Prostate gland (tissue), 2 donors: ENCODE measurements around the gene USP35. TPM values are rescaled to one million over a fixed set of nuclear protein-coding genes. Genes with fewer than 3 reads are reported as not detected.

Experiments used
- DNase-seq: peaks from one replicate; pipeline ENCODE4 v3.0.0-alpha.2; 2019; ENCODE audit warnings: low spot score
- H3K27ac ChIP-seq, 2 donors: fragments of 200-600 bp; sonication (generic); 2 replicates each; pipeline ENCODE4 v1.5.1; 2017 to 2019
- H3K27me3 ChIP-seq: fragments of 200-600 bp; sonication (generic); replicated peaks from 2 replicates; pipeline ENCODE4 v1.5.1; 2019; ENCODE audit not compliant: insufficient read depth
- H3K36me3 ChIP-seq, 2 donors: fragments of 200-600 bp; sonication (generic); 1 replicate in 1 of 2; 2 replicates in 1 of 2; pipeline versions ENCODE4 v1.5.1 to v1.8.1; 2017 to 2019
- H3K4me1 ChIP-seq: fragments of 200-600 bp; sonication (generic); replicated peaks from 2 replicates; pipeline ENCODE4 v1.5.1; 2019
- H3K4me3 ChIP-seq, 2 donors: fragments of 200-600 bp; sonication (generic); 2 replicates each; pipeline ENCODE4 v1.5.1; 2017 to 2019
- H3K9me3 ChIP-seq: fragments of 200-600 bp; sonication (generic); 2 replicates; pipeline ENCODE4 v1.5.1; 2017
- CTCF ChIP-seq, 4 experiments: fragments of 200-600 bp in 2 of 4; fragments of 450-650 bp in 2 of 4; sonication (generic) in 2 of 4; IDR thresholded peaks; 1 replicate in 3 of 4; 2 replicates in 1 of 4; pipeline ENCODE4 v1.5.1; 2016 to 2019; ENCODE audit warnings: antibody characterized with exemption in 4 of 4, mild to moderate bottlenecking in 2 of 4, moderate library complexity in 2 of 4
- POLR2A ChIP-seq: fragments of 450-650 bp; IDR thresholded peaks from one replicate; pipeline ENCODE4 v1.6.1; 2016; ENCODE audit warnings: antibody characterized with exemption, mild to moderate bottlenecking
- POLR2AphosphoS5 ChIP-seq: sonication (generic); formaldehyde crosslinking; IDR thresholded peaks from one replicate; pipeline ENCODE4 v1.6.1; 2017; ENCODE audit warnings: antibody characterized with exemption
- WGBS: methylation state at CpG from one replicate; pipeline ENCODE4 v1.1.5; 2018; 5-methylcytosine and 5-hydroxymethylcytosine counted together
- intact Hi-C: fragments of 100-400 bp; cut with DNase I; formaldehyde crosslinking; loops from one replicate; pipeline ENCODE4 v1.14.2; 2022
- total RNA-seq, 2 donors: library from RNA; depleted of rRNA; stranded (reverse); fragments of >200 nt; gene quantifications; one replicate each; pipeline ENCODE4 v1.1.0, GENCODE V29; 2016

The USP35 gene
- total RNA-seq, 2 donors from 2014 or later: 3.4 to 13.6 TPM

- H3K4me1 ChIP-seq: no peaks in the 10 kb centered on the region
- DNase-seq: no peak
- no peaks in the 10 kb centered on the region for H3K36me3 ChIP-seq
- no peak overlapping the region for H3K4me3 ChIP-seq
- WGBS: 91% methylated on average over 10 of the region's 10 CpGs
- no peaks in the 10 kb centered on the region for H3K9me3 ChIP-seq
- TF ChIP-seq POLR2A: no peak
- no peak for TF ChIP-seq CTCF (IDR thresholded peaks at IDR 0.05)
- TF ChIP-seq POLR2AphosphoS5: no peak
- intact Hi-C loops: no loop called here
- no peak overlapping the region for H3K27ac ChIP-seq
- H3K27me3 ChIP-seq: no peaks in the 10 kb centered on the region
Observed at GRCh38 chr11:78176605-78177141, 12.0 kb upstream of the USP35 start.

- Histone ChIP-seq H3K27ac (no peak overlapping the region), H3K27me3 (no peaks in the 10 kb centered on the region), H3K36me3 (no peaks in the 10 kb centered on the region), H3K4me1 (no peaks in the 10 kb centered on the region), H3K4me3 (no peak overlapping the region), H3K9me3 (no peaks in the 10 kb centered on the region)
- intact Hi-C loops: no loop called here
- 91% methylated on average over 7 of the region's 7 CpGs for WGBS
- TF ChIP-seq POLR2A (no peak), CTCF (IDR thresholded peaks at IDR 0.05) (no peak), POLR2AphosphoS5 (no peak)
- DNase-seq: no peak
Observed at GRCh38 chr11:78177216-78177615, 11.5 kb upstream of the USP35 start.

- Histone ChIP-seq H3K4me3 (no peak overlapping the region), H3K36me3 (no peaks in the 10 kb centered on the region), H3K4me1 (no peaks in the 10 kb centered on the region), H3K27me3 (no peaks in the 10 kb centered on the region), H3K9me3 (no peaks in the 10 kb centered on the region), H3K27ac (no peak overlapping the region)
- WGBS: 90% methylated on average over 7 of the region's 7 CpGs
- intact Hi-C loops: no loop called here
- no peak for TF ChIP-seq CTCF (IDR thresholded peaks at IDR 0.05)
- no peak for TF ChIP-seq POLR2A
- TF ChIP-seq POLR2AphosphoS5: no peak
- no peak for DNase-seq
Observed at GRCh38 chr11:78179459-78180071, 9.2 kb upstream of the USP35 start.

- no peaks in the 10 kb centered on the region for H3K4me1 ChIP-seq
- intact Hi-C loops: no loop called here
- no peak for DNase-seq
- no peaks in the 10 kb centered on the region for H3K9me3 ChIP-seq
- no peak overlapping the region for H3K4me3 ChIP-seq
- H3K27me3 ChIP-seq: no peaks in the 10 kb centered on the region
- 87% methylated on average over 4 of the region's 4 CpGs for WGBS
- TF ChIP-seq CTCF (IDR thresholded peaks at IDR 0.05) (no peak), POLR2A (no peak), POLR2AphosphoS5 (no peak)
- H3K27ac ChIP-seq: no peak overlapping the region
- H3K36me3 ChIP-seq: no peaks in the 10 kb centered on the region
Observed at GRCh38 chr11:78180751-78181150, 8.0 kb upstream of the USP35 start.

- no peaks in the 10 kb centered on the region for H3K4me1 ChIP-seq
- H3K27me3 ChIP-seq: no peaks in the 10 kb centered on the region
- H3K4me3 ChIP-seq: no peak overlapping the region
- no peak overlapping the region for H3K27ac ChIP-seq
- 62% methylated on average over 2 of the region's 2 CpGs for WGBS
- no peaks in the 10 kb centered on the region for H3K36me3 ChIP-seq
- H3K9me3 ChIP-seq: no peaks in the 10 kb centered on the region
- DNase-seq: no peak
- no peak for TF ChIP-seq CTCF (IDR thresholded peaks at IDR 0.05)
- TF ChIP-seq POLR2AphosphoS5: no peak
- TF ChIP-seq POLR2A: no peak
- intact Hi-C loops: no loop called here
Observed at GRCh38 chr11:78181185-78181584, 7.5 kb upstream of the USP35 start.
